Bronchial epithelial cell (primary cell): ENCODE data around the gene SLC6A6. TPM values are rescaled to one million over a fixed set of nuclear protein-coding genes. Genes with fewer than 3 reads are reported as not detected.

Experiments
- DNase-seq: peaks from one replicate; pipeline ENCODE4 v3.0.0-alpha.2; 2010; ENCODE audit warnings: low read depth
- FAIRE-seq: peaks from 2 replicates; lab custom pipeline; 2011; peaks lifted over from hg19 to GRCh38; lab: Jason Lieb, UNC
- H3K27me3 ChIP-seq: 2 replicates; pipeline ENCODE4 v1.5.1; 2011; ENCODE audit warnings: low read length; ENCODE audit not compliant: control insufficient read depth, insufficient read depth
- H3K36me3 ChIP-seq: 2 replicates; pipeline ENCODE4 v1.5.1; 2011; ENCODE audit warnings: low read length; ENCODE audit not compliant: control insufficient read depth, insufficient read depth
- H3K4me3 ChIP-seq: 2 replicates; pipeline ENCODE4 v1.5.1; 2011; ENCODE audit warnings: mild to moderate bottlenecking, low read depth, low read length, control low read depth
- total RNA-seq: library from RNA; depleted of rRNA; stranded (reverse); fragments of >200 nt; gene quantifications from 2 replicates; pipeline ENCODE4 v1.2.1, GENCODE V29; 2014
- TF ChIP-seq, protein P1 (sequence below): IDR thresholded peaks from 2 replicates; pipeline ENCODE4 v1.5.1; 2011; ENCODE audit warnings: mild to moderate bottlenecking, moderate library complexity, low read length, control low read depth, inconsistent platforms; ENCODE audit not compliant: insufficient read depth, severe bottlenecking

Gene SLC6A6
- total RNA-seq, 1 donor from 2014 or later: 13.2 TPM

- Histone ChIP-seq H3K4me3 (no peak overlapping the region), H3K27me3 (no peaks in the 10 kb centered on the region), H3K36me3 (no peaks in the 10 kb centered on the region)
- DNase-seq (no peak), FAIRE-seq (no peak)
- TF ChIP-seq, protein P1, sequence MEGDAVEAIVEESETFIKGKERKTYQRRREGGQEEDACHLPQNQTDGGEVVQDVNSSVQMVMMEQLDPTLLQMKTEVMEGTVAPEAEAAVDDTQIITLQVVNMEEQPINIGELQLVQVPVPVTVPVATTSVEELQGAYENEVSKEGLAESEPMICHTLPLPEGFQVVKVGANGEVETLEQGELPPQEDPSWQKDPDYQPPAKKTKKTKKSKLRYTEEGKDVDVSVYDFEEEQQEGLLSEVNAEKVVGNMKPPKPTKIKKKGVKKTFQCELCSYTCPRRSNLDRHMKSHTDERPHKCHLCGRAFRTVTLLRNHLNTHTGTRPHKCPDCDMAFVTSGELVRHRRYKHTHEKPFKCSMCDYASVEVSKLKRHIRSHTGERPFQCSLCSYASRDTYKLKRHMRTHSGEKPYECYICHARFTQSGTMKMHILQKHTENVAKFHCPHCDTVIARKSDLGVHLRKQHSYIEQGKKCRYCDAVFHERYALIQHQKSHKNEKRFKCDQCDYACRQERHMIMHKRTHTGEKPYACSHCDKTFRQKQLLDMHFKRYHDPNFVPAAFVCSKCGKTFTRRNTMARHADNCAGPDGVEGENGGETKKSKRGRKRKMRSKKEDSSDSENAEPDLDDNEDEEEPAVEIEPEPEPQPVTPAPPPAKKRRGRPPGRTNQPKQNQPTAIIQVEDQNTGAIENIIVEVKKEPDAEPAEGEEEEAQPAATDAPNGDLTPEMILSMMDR: no peak
Measured at GRCh38 chr3:14487821-14488220, 85.4 kb downstream of the SLC6A6 start.

- TF ChIP-seq, protein P1: no peak
- DNase-seq (peak; percentile 82), FAIRE-seq (no peak)
- Histone ChIP-seq H3K36me3 (no peaks in the 10 kb centered on the region), H3K27me3 (no peaks in the 10 kb centered on the region), H3K4me3 (no peak overlapping the region)
Measured at GRCh38 chr3:14488286-14489041, 86.1 kb downstream of the SLC6A6 start.

- FAIRE-seq (no peak), DNase-seq (no peak)
- H3K27me3 ChIP-seq: no peaks in the 10 kb centered on the region
- no peak overlapping the region for H3K4me3 ChIP-seq
- H3K36me3 ChIP-seq: no peaks in the 10 kb centered on the region
- TF ChIP-seq, protein P1: no peak
Measured at GRCh38 chr3:14489641-14490040, 87.2 kb downstream of the SLC6A6 start.

DNA sequence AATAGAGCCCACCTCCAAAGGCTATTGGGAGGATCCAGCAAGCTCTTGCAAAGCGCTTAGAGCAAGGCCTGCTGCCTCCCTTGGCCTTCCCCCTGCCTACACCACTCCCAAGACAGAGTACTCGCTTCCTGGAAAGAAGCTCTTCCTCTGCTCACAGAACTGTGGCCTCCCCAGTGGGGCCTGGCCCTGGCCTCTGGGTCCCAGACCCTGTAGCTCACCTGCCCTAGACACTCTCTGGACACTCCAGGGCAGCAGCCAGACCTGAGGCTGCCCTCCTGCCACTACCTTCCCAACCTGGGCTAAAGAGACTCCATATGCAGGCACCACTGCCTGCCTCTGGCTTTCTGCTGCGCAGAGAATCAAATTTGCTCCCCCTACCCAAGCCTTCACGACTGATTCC is 87.8 kb downstream of the SLC6A6 start:
- DNase-seq: no peak
- TF ChIP-seq, protein P1: no peak
- no peak for FAIRE-seq
- Histone ChIP-seq H3K4me3 (no peak overlapping the region), H3K36me3 (no peaks in the 10 kb centered on the region), H3K27me3 (no peaks in the 10 kb centered on the region)

- FAIRE-seq (no peak), DNase-seq (peak; percentile 93)
- no peaks in the 10 kb centered on the region for H3K36me3 ChIP-seq
- TF ChIP-seq, protein P1: no peak
- H3K27me3 ChIP-seq: no peaks in the 10 kb centered on the region
- H3K4me3 ChIP-seq: no peak overlapping the region
Measured at GRCh38 chr3:14490831-14491230, 88.4 kb downstream of the SLC6A6 start.
